A549 (cell line): ENCODE measurements around the gene EIF2B5.

ENCODE experiments used
- BHLHE40 ChIP-seq: IDR thresholded peaks from 2 replicates; pipeline ENCODE4 v1.6.1; 2012; ENCODE audit warnings: low read depth, low read length, inconsistent platforms
- CHD2 ChIP-seq: fragments of 150-350 bp; IDR thresholded peaks from 2 replicates; pipeline ENCODE4 v1.6.1; 2014; ENCODE audit warnings: low read length; ENCODE audit not compliant: partially characterized antibody
- FOSB ChIP-seq: fragments of 250-450 bp; sonication (Bioruptor Pico); IDR thresholded peaks from 2 replicates; pipeline ENCODE4 v1.5.0; 2020; ENCODE audit warnings: mild to moderate bottlenecking, moderate library complexity
- MAFK ChIP-seq: fragments of 450-650 bp; IDR thresholded peaks from 2 replicates; pipeline ENCODE4 v1.6.1; 2014; ENCODE audit not compliant: partially characterized antibody
- NR3C1 ChIP-seq: fragments of >200 bp; sonication (Bioruptor Twin); formaldehyde crosslinking; IDR thresholded peaks from 3 replicates; pipeline ENCODE4 v1.6.1; 2017
- POLR2A ChIP-seq: IDR thresholded peaks from 2 replicates; pipeline ENCODE4 v1.6.1; 2012; ENCODE audit warnings: mild to moderate bottlenecking, low read length
- RAD21 ChIP-seq, 2 experiments: fragments of >200 bp in 1 of 2; sonication (Bioruptor Twin) in 1 of 2; formaldehyde crosslinking in 1 of 2; IDR thresholded peaks in 1 of 2; conservative IDR thresholded peaks in 1 of 2; 2 replicates in 1 of 2; 3 replicates in 1 of 2; pipeline ENCODE4 v1.6.1; 2012 to 2018; ENCODE audit warnings: inconsistent platforms in 1 of 2
- RNF2 ChIP-seq: fragments of 200-600 bp; sonication (generic); IDR thresholded peaks from 2 replicates; pipeline ENCODE4 v1.6.1; 2016; ENCODE audit warnings: low read depth, mild to moderate bottlenecking, antibody characterized with exemption, moderate library complexity, borderline replicate concordance
- TF ChIP-seq, protein P1 (sequence below): fragments of >200 bp; sonication (Bioruptor Twin); formaldehyde crosslinking; IDR thresholded peaks from 3 replicates; pipeline ENCODE4 v1.5.1; 2016
- TF ChIP-seq, protein P2 (sequence below): IDR thresholded peaks from 2 replicates; pipeline ENCODE4 v1.6.1; 2012

DNA sequence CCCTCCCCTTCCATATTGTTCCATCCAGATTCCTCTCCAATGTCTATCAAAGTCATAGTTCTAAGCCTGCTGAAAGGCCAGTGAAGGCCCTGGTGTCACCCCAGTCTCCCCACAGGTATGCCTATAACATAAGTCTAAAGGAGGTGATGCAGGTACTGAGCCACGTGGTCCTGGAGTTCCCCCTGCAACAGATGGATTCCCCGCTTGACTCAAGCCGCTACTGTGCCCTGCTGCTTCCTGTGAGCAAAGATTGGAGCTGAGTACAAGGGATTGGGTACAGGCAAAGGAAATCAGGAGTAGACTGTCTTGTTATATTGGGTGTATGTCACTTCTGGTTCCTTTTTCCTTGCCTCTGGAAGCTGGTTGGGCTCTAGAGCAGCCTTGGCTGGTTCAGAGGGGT lies 8.2 kb downstream of the EIF2B5 start:
- TF ChIP-seq POLR2A (no peak), CHD2 (no peak), RAD21 (conservative IDR thresholded peaks at IDR 0.05 in 1 of 2, IDR thresholded peaks at IDR 0.05 in 1 of 2) (no peak), FOSB (CRISPR knock-in tag) (no peak), RNF2 (no peak), MAFK (no peak), BHLHE40 (no peak), NR3C1 (no peak)
- TF ChIP-seq, protein P1, sequence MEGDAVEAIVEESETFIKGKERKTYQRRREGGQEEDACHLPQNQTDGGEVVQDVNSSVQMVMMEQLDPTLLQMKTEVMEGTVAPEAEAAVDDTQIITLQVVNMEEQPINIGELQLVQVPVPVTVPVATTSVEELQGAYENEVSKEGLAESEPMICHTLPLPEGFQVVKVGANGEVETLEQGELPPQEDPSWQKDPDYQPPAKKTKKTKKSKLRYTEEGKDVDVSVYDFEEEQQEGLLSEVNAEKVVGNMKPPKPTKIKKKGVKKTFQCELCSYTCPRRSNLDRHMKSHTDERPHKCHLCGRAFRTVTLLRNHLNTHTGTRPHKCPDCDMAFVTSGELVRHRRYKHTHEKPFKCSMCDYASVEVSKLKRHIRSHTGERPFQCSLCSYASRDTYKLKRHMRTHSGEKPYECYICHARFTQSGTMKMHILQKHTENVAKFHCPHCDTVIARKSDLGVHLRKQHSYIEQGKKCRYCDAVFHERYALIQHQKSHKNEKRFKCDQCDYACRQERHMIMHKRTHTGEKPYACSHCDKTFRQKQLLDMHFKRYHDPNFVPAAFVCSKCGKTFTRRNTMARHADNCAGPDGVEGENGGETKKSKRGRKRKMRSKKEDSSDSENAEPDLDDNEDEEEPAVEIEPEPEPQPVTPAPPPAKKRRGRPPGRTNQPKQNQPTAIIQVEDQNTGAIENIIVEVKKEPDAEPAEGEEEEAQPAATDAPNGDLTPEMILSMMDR, result no peak
- TF ChIP-seq, protein P2, sequence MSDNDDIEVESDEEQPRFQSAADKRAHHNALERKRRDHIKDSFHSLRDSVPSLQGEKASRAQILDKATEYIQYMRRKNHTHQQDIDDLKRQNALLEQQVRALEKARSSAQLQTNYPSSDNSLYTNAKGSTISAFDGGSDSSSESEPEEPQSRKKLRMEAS, result no peak
